ENCODE data around the gene EHBP1.

Gene EHBP1

GRCh38 chr2:62718225-62718822, 12.8 kb downstream of the EHBP1 start:
- Mint-ChIP-seq H3K27me3 (no peaks in the 10 kb centered on the region), H3K4me3 (no peak overlapping the region), H3K36me3 (peaks cover 29% of the 10 kb centered on the region), H3K9me3 (peaks cover 9% of the 10 kb centered on the region), H3K4me1 (peaks cover 28% of the 10 kb centered on the region), H3K27ac (no peak overlapping the region)

- H3K4me3 Mint-ChIP-seq: no peak overlapping the region
- peaks cover 28% of the 10 kb centered on the region for H3K4me1 Mint-ChIP-seq
- H3K27me3 Mint-ChIP-seq: no peaks in the 10 kb centered on the region
- no peak overlapping the region for H3K27ac Mint-ChIP-seq
- peaks cover 28% of the 10 kb centered on the region for H3K36me3 Mint-ChIP-seq
- peaks cover 9% of the 10 kb centered on the region for H3K9me3 Mint-ChIP-seq
Observed at GRCh38 chr2:62719757-62720156, 14.2 kb downstream of the EHBP1 start.

- H3K27ac Mint-ChIP-seq: no peak overlapping the region
- H3K4me3 Mint-ChIP-seq: no peak overlapping the region
- peaks cover 23% of the 10 kb centered on the region for H3K36me3 Mint-ChIP-seq
- no peaks in the 10 kb centered on the region for H3K27me3 Mint-ChIP-seq
- H3K4me1 Mint-ChIP-seq: peaks cover 40% of the 10 kb centered on the region
- peaks cover 9% of the 10 kb centered on the region for H3K9me3 Mint-ChIP-seq
Observed at GRCh38 chr2:62722679-62723078, 17.2 kb downstream of the EHBP1 start.

- H3K9me3 Mint-ChIP-seq: peaks cover 9% of the 10 kb centered on the region
- H3K4me3 Mint-ChIP-seq: no peak overlapping the region
- no peaks in the 10 kb centered on the region for H3K27me3 Mint-ChIP-seq
- no peak overlapping the region for H3K27ac Mint-ChIP-seq
- H3K4me1 Mint-ChIP-seq: peaks cover 43% of the 10 kb centered on the region
- H3K36me3 Mint-ChIP-seq: peaks cover 24% of the 10 kb centered on the region
Observed at GRCh38 chr2:62723253-62723652, 17.7 kb downstream of the EHBP1 start.

- H3K36me3 Mint-ChIP-seq: peaks cover 23% of the 10 kb centered on the region
- peaks cover 41% of the 10 kb centered on the region for H3K4me1 Mint-ChIP-seq
- peaks cover 9% of the 10 kb centered on the region for H3K9me3 Mint-ChIP-seq
- H3K4me3 Mint-ChIP-seq: no peak overlapping the region
- H3K27ac Mint-ChIP-seq: no peak overlapping the region
- H3K27me3 Mint-ChIP-seq: no peaks in the 10 kb centered on the region
Observed at GRCh38 chr2:62724106-62724505, 18.6 kb downstream of the EHBP1 start.

- peaks cover 21% of the 10 kb centered on the region for H3K36me3 Mint-ChIP-seq
- peaks cover 10% of the 10 kb centered on the region for H3K9me3 Mint-ChIP-seq
- H3K27me3 Mint-ChIP-seq: no peaks in the 10 kb centered on the region
- H3K4me1 Mint-ChIP-seq: peaks cover 41% of the 10 kb centered on the region
- no peak overlapping the region for H3K27ac Mint-ChIP-seq
- H3K4me3 Mint-ChIP-seq: no peak overlapping the region
Observed at GRCh38 chr2:62724886-62725711, 19.6 kb downstream of the EHBP1 start.

- Mint-ChIP-seq H3K4me3 (no peak overlapping the region), H3K9me3 (peaks cover 16% of the 10 kb centered on the region), H3K27me3 (no peaks in the 10 kb centered on the region), H3K4me1 (peaks cover 37% of the 10 kb centered on the region), H3K36me3 (peaks cover 23% of the 10 kb centered on the region), H3K27ac (no peak overlapping the region)
Observed at GRCh38 chr2:62725712-62726055, 20.2 kb downstream of the EHBP1 start.

- H3K4me3 Mint-ChIP-seq: no peak overlapping the region
- H3K27me3 Mint-ChIP-seq: no peaks in the 10 kb centered on the region
- no peak overlapping the region for H3K27ac Mint-ChIP-seq
- H3K4me1 Mint-ChIP-seq: peaks cover 40% of the 10 kb centered on the region
- peaks cover 26% of the 10 kb centered on the region for H3K36me3 Mint-ChIP-seq
- H3K9me3 Mint-ChIP-seq: peaks cover 18% of the 10 kb centered on the region
Observed at GRCh38 chr2:62727259-62727867, 21.9 kb downstream of the EHBP1 start.

- Mint-ChIP-seq H3K4me1 (peaks cover 42% of the 10 kb centered on the region), H3K4me3 (no peak overlapping the region), H3K27ac (no peak overlapping the region), H3K9me3 (peaks cover 21% of the 10 kb centered on the region), H3K36me3 (peaks cover 26% of the 10 kb centered on the region), H3K27me3 (no peaks in the 10 kb centered on the region)
Observed at GRCh38 chr2:62727876-62728566, 22.5 kb downstream of the EHBP1 start.

GRCh38 chr2:62731275-62731674, 25.8 kb downstream of the EHBP1 start:
- peaks cover 21% of the 10 kb centered on the region for H3K9me3 Mint-ChIP-seq
- H3K27me3 Mint-ChIP-seq: no peaks in the 10 kb centered on the region
- peaks cover 23% of the 10 kb centered on the region for H3K36me3 Mint-ChIP-seq

GRCh38 chr2:62732262-62732777, 26.8 kb downstream of the EHBP1 start:
- Mint-ChIP-seq H3K27me3 (no peaks in the 10 kb centered on the region), H3K4me1 (peaks cover 41% of the 10 kb centered on the region), H3K27ac (no peak overlapping the region), H3K4me3 (no peak overlapping the region), H3K36me3 (peaks cover 23% of the 10 kb centered on the region), H3K9me3 (peaks cover 21% of the 10 kb centered on the region)

More at GRCh38 chr2:62731275-62731674, 25.8 kb downstream of the EHBP1 start:
- peaks cover 35% of the 10 kb centered on the region for H3K4me1 Mint-ChIP-seq
- no peak overlapping the region for H3K27ac Mint-ChIP-seq
- H3K4me3 Mint-ChIP-seq: no peak overlapping the region

- peaks cover 41% of the 10 kb centered on the region for H3K4me1 Mint-ChIP-seq
- peaks cover 21% of the 10 kb centered on the region for H3K9me3 Mint-ChIP-seq
- H3K4me3 Mint-ChIP-seq: no peak overlapping the region
- H3K27ac Mint-ChIP-seq: no peak overlapping the region
- peaks cover 23% of the 10 kb centered on the region for H3K36me3 Mint-ChIP-seq
- no peaks in the 10 kb centered on the region for H3K27me3 Mint-ChIP-seq
Observed at GRCh38 chr2:62733546-62733945, 28.0 kb downstream of the EHBP1 start.

- Mint-ChIP-seq H3K4me3 (no peak overlapping the region), H3K9me3 (peaks cover 10% of the 10 kb centered on the region), H3K4me1 (peaks cover 54% of the 10 kb centered on the region), H3K27me3 (no peaks in the 10 kb centered on the region), H3K27ac (no peak overlapping the region), H3K36me3 (peaks cover 13% of the 10 kb centered on the region)
Observed at GRCh38 chr2:62736899-62737559, 31.5 kb downstream of the EHBP1 start.

- Mint-ChIP-seq H3K27ac (no peak overlapping the region), H3K4me3 (no peak overlapping the region), H3K27me3 (no peaks in the 10 kb centered on the region), H3K36me3 (peaks cover 2% of the 10 kb centered on the region), H3K9me3 (no peaks in the 10 kb centered on the region), H3K4me1 (peaks cover 40% of the 10 kb centered on the region)
Observed at GRCh38 chr2:62738981-62739936, 33.7 kb downstream of the EHBP1 start.

All from activated naive CD4-positive, alpha-beta T cell treated with anti-CD3 and anti-CD28 coated beads, Interleukin-2, amount 50 U/mL, for 24 hours (primary cell).